GM21515 (cell line): ENCODE results near the gene NPBWR2.

Experiments used
- ATAC-seq: cut with Tn5 transposase; IDR thresholded peaks from one replicate; pipeline ENCODE4 v1.9.1; 2021; ENCODE audit not compliant: unreplicated experiment

Gene NPBWR2

GRCh38 chr20:64106981-64107735 is at the start of gene NPBWR2:
Gene NPBWR2, minus strand, starts transcription at chr20:64107565. Its CDS starts 734 bp downstream, at chr20:64106831.
- no peak for ATAC-seq

- ATAC-seq, result no peak
These were observed 48.9 kb upstream of the NPBWR2 start for GRCh38 chr20:64156136-64156885.

- no peak for ATAC-seq
These were observed 48.1 kb upstream of the NPBWR2 start for GRCh38 chr20:64155258-64156135.

- no peak for ATAC-seq
These were observed 47.4 kb upstream of the NPBWR2 start for GRCh38 chr20:64154590-64155257.

- no peak for ATAC-seq
These were observed 46.7 kb upstream of the NPBWR2 start for GRCh38 chr20:64153861-64154589.

GRCh38 chr20:64153410-64153809 is 46.0 kb upstream of the NPBWR2 start:
- no peak for ATAC-seq

GRCh38 chr20:64152906-64153305 is 45.5 kb upstream of the NPBWR2 start:
- ATAC-seq, result no peak

- no peak for ATAC-seq
These were observed 44.5 kb upstream of the NPBWR2 start for GRCh38 chr20:64151633-64152530.

- no peak for ATAC-seq
These were observed 43.6 kb upstream of the NPBWR2 start for GRCh38 chr20:64150756-64151632.

GRCh38 chr20:64149809-64150560 is 42.6 kb upstream of the NPBWR2 start:
- no peak for ATAC-seq

- no peak for ATAC-seq
These were observed 41.8 kb upstream of the NPBWR2 start for GRCh38 chr20:64149141-64149540.

- ATAC-seq, result no peak
These were observed 41.2 kb upstream of the NPBWR2 start for GRCh38 chr20:64148581-64148980.

- no peak for ATAC-seq
These were observed 39.6 kb upstream of the NPBWR2 start for GRCh38 chr20:64146936-64147477.

- ATAC-seq, result no peak
These were observed 39.1 kb upstream of the NPBWR2 start for GRCh38 chr20:64146301-64146935.

GRCh38 chr20:64145458-64146300 is 38.3 kb upstream of the NPBWR2 start:
- no peak for ATAC-seq
